DMS114 treated with DMSO at 0.1 percent for 48 hours (cell line): ENCODE results near the gene MATN4.

ENCODE experiments used
- DNase-seq: peaks from one replicate; lab custom pipeline; 2025; ENCODE audit not compliant: unreplicated experiment; lab: John Stamatoyannopoulos, UW

MATN4 gene

DNA sequence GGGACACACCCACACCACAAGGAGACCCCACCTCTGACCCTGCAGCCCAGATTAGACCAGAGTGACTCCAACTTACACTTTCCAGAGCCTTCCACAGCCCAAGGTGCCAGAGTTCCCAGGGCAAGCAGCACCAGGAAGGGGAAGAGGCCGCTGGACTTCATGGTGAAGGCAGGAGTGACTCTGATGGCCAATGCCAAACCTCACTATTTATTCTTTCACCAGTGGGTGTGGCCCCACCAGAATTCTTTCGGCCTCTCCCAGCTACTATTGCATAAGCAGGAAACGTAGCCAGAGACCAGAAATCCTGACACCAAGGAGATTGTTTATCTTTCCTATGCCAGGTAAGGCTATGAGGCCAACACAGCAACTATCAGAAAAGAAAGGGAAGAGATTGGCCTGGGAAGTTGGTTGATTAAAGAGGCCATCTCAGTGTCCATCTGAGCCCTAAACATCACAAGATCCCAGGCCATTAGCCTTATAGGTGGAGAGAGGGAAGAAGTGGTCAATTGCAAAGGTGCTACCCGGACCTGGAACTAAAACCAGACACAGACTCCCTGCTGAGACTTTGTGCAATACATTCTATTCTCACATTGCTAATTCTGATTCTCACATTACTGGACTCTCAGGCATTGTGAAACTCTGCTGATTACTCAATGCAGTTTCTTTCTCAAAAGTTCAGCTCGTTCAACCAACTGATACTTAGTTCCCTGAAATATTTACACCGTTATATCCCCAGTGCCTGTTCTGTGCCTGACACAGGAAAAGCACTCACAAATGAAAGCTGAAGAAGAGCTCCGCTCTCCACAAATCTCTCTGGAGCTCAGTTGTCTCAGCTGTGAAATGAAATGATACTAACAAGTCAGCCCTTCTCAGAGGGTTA is 53.5 kb downstream of the MATN4 start, which contains the start of gene SLPI:
SLPI (minus strand) TSS at position 182 of the 880 bp plus-strand sequence; CDS start at position 161, 21 bp downstream.
- no peak for DNase-seq

DNA sequence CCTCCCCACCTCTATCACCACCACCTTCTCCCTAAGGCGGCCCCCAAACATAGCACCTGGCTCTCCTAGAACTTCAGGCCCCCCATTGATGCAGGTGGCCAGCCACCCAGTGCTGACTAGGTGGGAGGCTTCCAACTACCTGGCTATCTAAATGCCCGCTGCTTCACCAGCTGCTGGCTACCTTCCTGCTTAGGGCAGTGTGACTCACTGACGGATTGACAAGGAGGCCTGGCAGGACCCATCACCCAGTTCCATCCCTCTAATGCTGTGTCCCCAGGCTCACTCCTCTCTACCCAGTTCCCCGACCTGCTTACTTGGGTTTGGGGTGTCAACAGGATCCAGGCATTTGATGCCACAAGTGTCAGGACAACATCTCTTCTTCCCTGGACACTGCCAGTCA is 54.8 kb downstream of the MATN4 start:
- no peak for DNase-seq

DNA sequence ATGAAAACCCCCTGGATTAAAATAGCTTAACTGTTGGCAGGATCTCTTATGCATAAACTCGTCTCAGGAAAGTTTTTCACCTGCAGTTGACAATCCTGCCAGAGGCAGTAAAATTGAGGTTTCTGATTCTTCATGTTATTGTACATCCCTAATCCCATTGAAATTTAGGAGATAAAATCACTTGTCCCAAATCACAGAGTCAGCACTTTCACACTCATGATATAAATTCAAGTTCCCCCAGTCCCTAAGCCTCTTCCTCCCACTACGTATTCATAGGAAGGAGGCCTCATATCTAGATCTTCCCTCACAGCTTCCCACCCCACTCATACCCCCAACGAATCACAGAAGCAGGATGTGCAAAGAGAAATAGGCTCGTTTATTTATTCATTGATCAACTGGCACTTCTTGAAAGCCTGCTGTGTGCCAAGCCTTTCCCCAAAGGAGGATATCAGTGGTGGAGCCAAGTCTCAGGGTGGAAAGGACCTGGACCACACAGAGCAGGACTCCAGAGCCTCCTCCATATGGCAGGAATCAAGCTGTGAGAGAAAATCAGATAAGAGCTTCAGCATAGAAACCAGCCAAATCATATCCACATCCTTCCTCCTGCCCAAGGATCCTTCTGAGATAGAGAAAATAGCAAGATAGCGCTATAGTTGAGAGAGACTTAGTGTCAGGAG is 56.1 kb downstream of the MATN4 start:
- DNase-seq = no peak

DNA sequence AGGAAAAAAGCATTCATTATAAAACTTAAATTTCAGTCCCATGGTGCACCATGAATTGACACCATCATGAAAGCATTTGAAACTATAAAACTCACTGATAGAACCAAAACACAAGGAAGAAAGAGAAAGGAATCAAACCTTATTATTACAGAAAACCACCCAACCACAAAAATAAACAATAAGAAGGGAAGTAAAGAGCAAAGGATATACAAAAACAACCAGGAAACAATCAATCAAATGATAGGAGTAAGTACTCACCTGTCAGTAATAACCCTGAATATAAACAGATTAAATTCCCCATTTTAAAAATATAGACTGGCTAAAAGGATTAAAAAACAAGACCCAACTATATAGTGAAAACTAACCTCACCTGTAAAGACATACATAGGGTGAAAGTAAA is 59.5 kb downstream of the MATN4 start:
- DNase-seq = no peak

DNA sequence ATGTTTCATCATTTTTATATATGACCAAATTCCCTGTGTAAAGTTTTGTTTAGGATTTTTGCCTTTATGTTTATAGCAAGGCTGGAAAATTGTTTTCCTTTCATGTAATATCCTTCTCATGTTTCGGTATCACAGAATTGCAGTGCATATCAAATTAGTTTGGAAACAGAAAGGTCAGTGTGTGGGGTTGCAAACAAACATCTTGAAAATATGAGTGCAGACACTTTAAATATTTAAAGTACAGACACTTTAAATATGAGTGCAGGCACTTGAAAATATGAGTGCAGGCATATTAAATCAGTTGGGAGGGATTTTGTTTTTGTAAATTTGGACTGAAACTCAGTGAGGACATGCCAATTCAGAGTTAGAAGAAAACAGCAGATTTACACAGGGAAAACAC is 60.2 kb downstream of the MATN4 start:
- no peak for DNase-seq

DNA sequence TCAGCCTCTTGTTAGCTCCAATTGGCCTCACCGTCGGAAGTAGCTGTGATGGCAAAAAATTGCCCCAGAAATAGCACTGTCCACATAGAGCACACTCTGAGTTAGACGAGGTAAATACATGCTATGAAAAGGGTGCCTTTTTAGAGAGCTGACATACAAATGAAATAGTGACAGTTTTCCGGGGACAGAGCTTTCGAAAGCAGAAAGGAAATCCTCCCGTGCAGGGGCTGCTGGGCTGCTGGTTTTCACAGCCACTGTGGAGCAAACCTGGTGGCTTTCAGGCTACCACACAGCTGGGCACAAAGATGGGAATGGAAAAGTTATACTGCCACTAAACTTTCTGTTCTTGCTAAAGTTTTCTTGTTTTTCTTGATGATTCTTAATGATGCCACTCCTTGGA is 62.0 kb downstream of the MATN4 start:
- no peak for DNase-seq
